K562 (cell line): ENCODE measurements around the gene SLC7A4. TPM values are rescaled to one million over a fixed set of nuclear protein-coding genes. Genes with fewer than 3 reads are reported as not detected.

Experiments
- BRD4 ChIP-seq: fragments of 200-600 bp; sonication (generic); IDR thresholded peaks from 2 replicates; pipeline ENCODE4 v1.6.1; 2017; ENCODE audit warnings: inconsistent platforms
- CTCF ChIP-seq, 3 experiments: IDR thresholded peaks in 2 of 3; conservative IDR thresholded peaks in 1 of 3; 2 replicates each; pipeline ENCODE4 v1.5.1; 2011 to 2012; ENCODE audit warnings: low read length in 3 of 3, mild to moderate bottlenecking in 3 of 3, control low read depth in 2 of 3, improper control_type of control experiment in 1 of 3, inconsistent platforms in 1 of 3, low read depth in 1 of 3, mixed read lengths in 1 of 3, moderate library complexity in 1 of 3; ENCODE audit not compliant: insufficient read depth in 2 of 3
- MCM2 ChIP-seq: fragments of 450-650 bp; IDR thresholded peaks from 2 replicates; pipeline ENCODE4 v1.6.1; 2017; ENCODE audit warnings: low read depth, mild to moderate bottlenecking
- OTX1 ChIP-seq: fragments of 450-650 bp; formaldehyde crosslinking; IDR thresholded peaks from 2 replicates; pipeline ENCODE4 v1.4.0; 2022; ENCODE audit warnings: mild to moderate bottlenecking
- POLR2AphosphoS2 ChIP-seq: IDR thresholded peaks from 2 replicates; pipeline ENCODE4 v1.6.1; 2012; ENCODE audit warnings: low read length, improper control_type of control experiment
- STAT6 ChIP-seq: sonication (generic); formaldehyde crosslinking; IDR thresholded peaks from 2 replicates; pipeline ENCODE4 v1.8.1; 2023; ENCODE audit warnings: mild to moderate bottlenecking, missing genetic modification reagents
- TCFL5 ChIP-seq: fragments of 250-450 bp; sonication (Bioruptor Pico); conservative IDR thresholded peaks from 2 replicates; pipeline ENCODE4 v1.6.1; 2021; ENCODE audit warnings: mild to moderate bottlenecking, moderate library complexity, matching md5 sums
- YY1 ChIP-seq, 3 experiments: IDR thresholded peaks; 2 replicates each; pipeline ENCODE4 v1.6.1; 2011; ENCODE audit warnings: low read length in 2 of 3, mild to moderate bottlenecking in 2 of 3, moderate library complexity in 2 of 3, borderline replicate concordance in 1 of 3, control low read depth in 1 of 3, low read depth in 1 of 3; ENCODE audit not compliant: insufficient read depth in 3 of 3, insufficient replicate concordance in 2 of 3, control insufficient read depth in 1 of 3, insufficient read length in 1 of 3; ENCODE audit errors: extremely low read depth in 1 of 3
- ZNF174 ChIP-seq: fragments of 250-450 bp; sonication (Bioruptor Pico); IDR thresholded peaks from 2 replicates; pipeline ENCODE4 v1.4.0; 2020; ENCODE audit warnings: mild to moderate bottlenecking
- ZNF551 ChIP-seq: fragments of 250-450 bp; sonication (Bioruptor Pico); IDR thresholded peaks from 2 replicates; pipeline ENCODE4 v1.5.0; 2021; ENCODE audit warnings: mild to moderate bottlenecking, moderate library complexity
- ZNF561 ChIP-seq: fragments of 450-650 bp; formaldehyde crosslinking; conservative IDR thresholded peaks from 2 replicates; pipeline ENCODE4 v1.4.0; 2020; ENCODE audit warnings: mild to moderate bottlenecking, moderate library complexity
- polyA plus RNA-seq, 8 experiments: library from polyadenylated mRNA; depleted of rRNA in 4 of 8; stranded (reverse) in 5 of 8; unstranded in 3 of 8; fragments of >200 nt; fragmentation: Nextera tagmentation in 2 of 8; fragmentation: Illumina TruSeq in 1 of 8; extraction: Ambion mirVana in 2 of 8; extraction: Trizol in 1 of 8; gene quantifications; 2 replicates each; pipeline versions ENCODE4 v1.2.1 to v1.2.3, GENCODE V29; 2011 to 2014; ENCODE audit warnings: inconsistent platforms in 1 of 8, missing spikeins in 1 of 8
- total RNA-seq, 7 experiments: library from RNA; depleted of rRNA in 6 of 7; stranded (reverse); fragments of >200 nt in 6 of 7; fragmentation: Illumina TruSeq in 2 of 7; extraction: Trizol in 2 of 7; gene quantifications; 2 replicates each; pipeline versions ENCODE4 v1.2.1 to v1.2.3, GENCODE V29; 2011 to 2021; ENCODE audit warnings: low replicate concordance in 1 of 7
- TF ChIP-seq, protein P1 (sequence below): sonication (generic); formaldehyde crosslinking; IDR thresholded peaks from 2 replicates; pipeline ENCODE4 v1.8.1; 2022; ENCODE audit warnings: missing genetic modification reagents
- TF ChIP-seq, protein P2 (sequence below): sonication (generic); formaldehyde crosslinking; IDR thresholded peaks from 2 replicates; pipeline ENCODE4 v1.8.1; 2022; ENCODE audit warnings: missing genetic modification reagents
- TF ChIP-seq, protein P3 (sequence below): fragments of 200-400 bp; formaldehyde crosslinking; IDR thresholded peaks from 2 replicates; pipeline ENCODE4 v1.6.1; 2017; ENCODE audit warnings: mild to moderate bottlenecking, low read depth, low read length, moderate library complexity
- TF ChIP-seq, protein P4 (sequence below): IDR thresholded peaks from 2 replicates; pipeline ENCODE4 v1.6.1; 2011; ENCODE audit not compliant: insufficient read length; ENCODE audit errors: extremely low read depth
- TF ChIP-seq, protein P5 (sequence below): sonication (generic); formaldehyde crosslinking; IDR thresholded peaks from 2 replicates; pipeline ENCODE4 v1.8.0; 2022; ENCODE audit warnings: missing genetic modification reagents, mild to moderate bottlenecking, moderate library complexity, borderline replicate concordance

The SLC7A4 gene
- total and polyA plus RNA-seq, 9 of the 15 experiments (the other 6 are each of a cell fraction or from before 2014, with no cell fraction given) = not detected

DNA sequence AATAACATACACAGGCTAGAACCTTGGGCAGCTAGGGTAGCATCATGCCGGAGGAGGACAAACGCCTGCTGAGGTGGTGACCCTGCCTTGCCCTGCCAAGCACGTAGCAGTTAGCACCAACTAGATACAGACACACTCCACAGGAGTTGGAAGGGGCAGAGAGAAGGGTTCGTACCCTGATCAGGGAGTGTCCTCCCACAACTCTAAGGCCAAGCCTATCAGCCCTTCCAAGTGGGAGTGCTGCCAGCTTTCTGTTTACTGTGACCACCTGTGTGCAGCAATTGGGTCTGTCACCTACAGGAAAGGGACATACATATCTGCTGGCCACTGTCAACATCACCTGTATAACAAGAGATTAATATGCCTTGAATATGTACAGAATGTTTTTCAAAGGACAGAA, 28.6 kb downstream of the SLC7A4 start (continued):
- TF ChIP-seq CTCF (IDR thresholded peaks at IDR 0.05 in 2 of 3, conservative IDR thresholded peaks at IDR 0.05 in 1 of 3; ENCODE audit: insufficient read depth in 2 of 3, low read depth in 1 of 3, low read length in 3 of 3) (no peak), ZNF174 (CRISPR knock-in tag) (no peak), POLR2AphosphoS2 (peak; percentile 72; the same call in 1 of the 2 replicates), ZNF551 (no peak), MCM2 (no peak), OTX1 (CRISPR knock-in tag) (0 out of 2 replicates have a peak, but pooled peaks have one; percentile 50), YY1 (IDR thresholded peaks at IDR 0.05; ENCODE audit: borderline replicate concordance in 1 of 3, control insufficient read depth in 1 of 3, extremely low read depth in 1 of 3, insufficient read depth in 3 of 3, insufficient read length in 1 of 3, insufficient replicate concordance in 2 of 3, low read depth in 1 of 3, low read length in 2 of 3) (no peak), BRD4 (no peak), TCFL5 (CRISPR knock-in tag) (no peak), ZNF561 (CRISPR knock-in tag) (no peak), STAT6 (0 out of 2 replicates have a peak, but pooled peaks have one; percentile 66)
- TF ChIP-seq, protein P1, sequence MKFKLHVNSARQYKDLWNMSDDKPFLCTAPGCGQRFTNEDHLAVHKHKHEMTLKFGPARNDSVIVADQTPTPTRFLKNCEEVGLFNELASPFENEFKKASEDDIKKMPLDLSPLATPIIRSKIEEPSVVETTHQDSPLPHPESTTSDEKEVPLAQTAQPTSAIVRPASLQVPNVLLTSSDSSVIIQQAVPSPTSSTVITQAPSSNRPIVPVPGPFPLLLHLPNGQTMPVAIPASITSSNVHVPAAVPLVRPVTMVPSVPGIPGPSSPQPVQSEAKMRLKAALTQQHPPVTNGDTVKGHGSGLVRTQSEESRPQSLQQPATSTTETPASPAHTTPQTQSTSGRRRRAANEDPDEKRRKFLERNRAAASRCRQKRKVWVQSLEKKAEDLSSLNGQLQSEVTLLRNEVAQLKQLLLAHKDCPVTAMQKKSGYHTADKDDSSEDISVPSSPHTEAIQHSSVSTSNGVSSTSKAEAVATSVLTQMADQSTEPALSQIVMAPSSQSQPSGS (CRISPR knock-in tag) = no peak
- TF ChIP-seq, protein P2, sequence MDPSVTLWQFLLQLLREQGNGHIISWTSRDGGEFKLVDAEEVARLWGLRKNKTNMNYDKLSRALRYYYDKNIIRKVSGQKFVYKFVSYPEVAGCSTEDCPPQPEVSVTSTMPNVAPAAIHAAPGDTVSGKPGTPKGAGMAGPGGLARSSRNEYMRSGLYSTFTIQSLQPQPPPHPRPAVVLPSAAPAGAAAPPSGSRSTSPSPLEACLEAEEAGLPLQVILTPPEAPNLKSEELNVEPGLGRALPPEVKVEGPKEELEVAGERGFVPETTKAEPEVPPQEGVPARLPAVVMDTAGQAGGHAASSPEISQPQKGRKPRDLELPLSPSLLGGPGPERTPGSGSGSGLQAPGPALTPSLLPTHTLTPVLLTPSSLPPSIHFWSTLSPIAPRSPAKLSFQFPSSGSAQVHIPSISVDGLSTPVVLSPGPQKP (CRISPR knock-in tag) = no peak
- TF ChIP-seq, protein P3, sequence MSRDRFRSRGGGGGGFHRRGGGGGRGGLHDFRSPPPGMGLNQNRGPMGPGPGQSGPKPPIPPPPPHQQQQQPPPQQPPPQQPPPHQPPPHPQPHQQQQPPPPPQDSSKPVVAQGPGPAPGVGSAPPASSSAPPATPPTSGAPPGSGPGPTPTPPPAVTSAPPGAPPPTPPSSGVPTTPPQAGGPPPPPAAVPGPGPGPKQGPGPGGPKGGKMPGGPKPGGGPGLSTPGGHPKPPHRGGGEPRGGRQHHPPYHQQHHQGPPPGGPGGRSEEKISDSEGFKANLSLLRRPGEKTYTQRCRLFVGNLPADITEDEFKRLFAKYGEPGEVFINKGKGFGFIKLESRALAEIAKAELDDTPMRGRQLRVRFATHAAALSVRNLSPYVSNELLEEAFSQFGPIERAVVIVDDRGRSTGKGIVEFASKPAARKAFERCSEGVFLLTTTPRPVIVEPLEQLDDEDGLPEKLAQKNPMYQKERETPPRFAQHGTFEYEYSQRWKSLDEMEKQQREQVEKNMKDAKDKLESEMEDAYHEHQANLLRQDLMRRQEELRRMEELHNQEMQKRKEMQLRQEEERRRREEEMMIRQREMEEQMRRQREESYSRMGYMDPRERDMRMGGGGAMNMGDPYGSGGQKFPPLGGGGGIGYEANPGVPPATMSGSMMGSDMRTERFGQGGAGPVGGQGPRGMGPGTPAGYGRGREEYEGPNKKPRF = no peak
- TF ChIP-seq, protein P4, sequence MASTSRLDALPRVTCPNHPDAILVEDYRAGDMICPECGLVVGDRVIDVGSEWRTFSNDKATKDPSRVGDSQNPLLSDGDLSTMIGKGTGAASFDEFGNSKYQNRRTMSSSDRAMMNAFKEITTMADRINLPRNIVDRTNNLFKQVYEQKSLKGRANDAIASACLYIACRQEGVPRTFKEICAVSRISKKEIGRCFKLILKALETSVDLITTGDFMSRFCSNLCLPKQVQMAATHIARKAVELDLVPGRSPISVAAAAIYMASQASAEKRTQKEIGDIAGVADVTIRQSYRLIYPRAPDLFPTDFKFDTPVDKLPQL = no peak
- TF ChIP-seq, protein P5, sequence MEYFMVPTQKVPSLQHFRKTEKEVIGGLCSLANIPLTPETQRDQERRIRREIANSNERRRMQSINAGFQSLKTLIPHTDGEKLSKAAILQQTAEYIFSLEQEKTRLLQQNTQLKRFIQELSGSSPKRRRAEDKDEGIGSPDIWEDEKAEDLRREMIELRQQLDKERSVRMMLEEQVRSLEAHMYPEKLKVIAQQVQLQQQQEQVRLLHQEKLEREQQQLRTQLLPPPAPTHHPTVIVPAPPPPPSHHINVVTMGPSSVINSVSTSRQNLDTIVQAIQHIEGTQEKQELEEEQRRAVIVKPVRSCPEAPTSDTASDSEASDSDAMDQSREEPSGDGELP (CRISPR knock-in tag) = no peak
